Measurements from ENCODE around the gene MIF. TPM values are rescaled to one million over a fixed set of nuclear protein-coding genes. Genes with fewer than 3 reads are reported as not detected.

MIF gene
- total and polyA plus RNA-seq, 4 experiments from 2014 or later = 208 to 1,346 (median 686) TPM

DNA sequence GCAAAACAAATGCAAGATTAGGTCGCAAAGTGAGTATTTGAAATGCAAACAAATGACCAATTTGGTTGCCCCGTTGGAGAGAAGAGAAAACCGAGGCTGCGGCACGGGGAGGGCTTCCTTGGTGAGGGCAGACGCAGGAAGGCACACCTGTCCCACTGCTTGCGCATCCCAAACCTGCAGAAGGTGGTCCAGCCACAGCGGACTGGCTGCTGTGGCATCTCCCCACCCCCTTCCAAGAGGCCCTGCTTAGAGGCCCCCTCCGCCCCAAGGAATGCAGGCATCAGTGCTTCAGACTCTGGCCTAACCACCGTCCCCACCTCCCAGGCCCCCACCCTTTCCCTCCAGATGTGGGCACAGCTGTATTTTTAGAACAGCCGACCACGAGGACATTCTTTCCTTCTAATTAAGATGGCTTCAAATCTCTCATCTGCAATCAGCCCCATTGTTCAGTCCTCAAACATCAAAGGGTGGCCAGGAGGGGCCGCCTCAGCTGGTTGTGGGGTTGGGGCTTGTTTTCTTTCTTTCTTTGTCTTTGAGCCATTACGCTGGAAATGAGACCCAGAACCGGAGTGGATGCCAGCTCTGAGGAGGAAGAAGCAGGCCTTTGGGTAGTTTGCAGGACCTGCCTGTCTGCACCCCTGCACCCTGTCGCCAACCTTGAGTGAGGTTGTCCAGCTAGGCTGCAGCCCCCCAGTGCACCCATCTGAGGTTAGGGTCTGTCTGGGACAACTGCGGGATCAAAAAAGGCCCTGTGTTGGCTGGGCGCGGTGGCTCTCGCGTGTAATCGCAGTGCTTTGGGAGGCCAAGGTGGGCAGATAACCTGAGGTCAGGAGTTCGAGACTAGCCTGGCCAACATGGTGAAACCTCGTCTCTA is 46.0 kb upstream of the MIF start:
- H3K27ac Mint-ChIP-seq = no peak overlapping the region
- Histone ChIP-seq H3K4me3 (ENCODE audit: low read length in 2 of 2) (no peak overlapping the region), H3K9me3 (ENCODE audit: control insufficient read depth in 1 of 2, low read length in 2 of 2) (no peaks in the 10 kb centered on the region), H3K36me3 (ENCODE audit: insufficient read depth, low read length) (no peaks in the 10 kb centered on the region), H3K27me3 (ENCODE audit: insufficient read depth, low read length) (no peaks in the 10 kb centered on the region), H3K4me1 (ENCODE audit: insufficient read depth, low read length) (peaks cover 7% of the 10 kb centered on the region), H3K27ac (ENCODE audit: low read depth, low read length) (no peak overlapping the region)
- H3K4me3 Mint-ChIP-seq = no peak overlapping the region
- no peaks in the 10 kb centered on the region for H3K36me3 Mint-ChIP-seq
- no peak for DNase-seq
- POLR2A ChIA-PET (ENCODE audit: partially characterized antibody) = no interaction called here
- no peaks in the 10 kb centered on the region for H3K27me3 Mint-ChIP-seq
- CTCF ChIA-PET (ENCODE audit: partially characterized antibody) = interaction anchor here (0.7 to 3.5 kb wide), 5 partner anchors 9 to 229 kb away, joined by 3 to 23 read pairs (median 12); partner anchors contain the start of gene SLC2A11
- H3K9me3 Mint-ChIP-seq = no peaks in the 10 kb centered on the region
- intact Hi-C loops (cut with micrococcal nuclease) = loop anchor here (5.0 kb wide), 2 partner anchors 221 to 306 kb away; no protein-coding TSS in a partner anchor
- peaks cover 0 to 4% (median 2%) of the 10 kb centered on the region in 4 donors for H3K4me1 Mint-ChIP-seq

DNA sequence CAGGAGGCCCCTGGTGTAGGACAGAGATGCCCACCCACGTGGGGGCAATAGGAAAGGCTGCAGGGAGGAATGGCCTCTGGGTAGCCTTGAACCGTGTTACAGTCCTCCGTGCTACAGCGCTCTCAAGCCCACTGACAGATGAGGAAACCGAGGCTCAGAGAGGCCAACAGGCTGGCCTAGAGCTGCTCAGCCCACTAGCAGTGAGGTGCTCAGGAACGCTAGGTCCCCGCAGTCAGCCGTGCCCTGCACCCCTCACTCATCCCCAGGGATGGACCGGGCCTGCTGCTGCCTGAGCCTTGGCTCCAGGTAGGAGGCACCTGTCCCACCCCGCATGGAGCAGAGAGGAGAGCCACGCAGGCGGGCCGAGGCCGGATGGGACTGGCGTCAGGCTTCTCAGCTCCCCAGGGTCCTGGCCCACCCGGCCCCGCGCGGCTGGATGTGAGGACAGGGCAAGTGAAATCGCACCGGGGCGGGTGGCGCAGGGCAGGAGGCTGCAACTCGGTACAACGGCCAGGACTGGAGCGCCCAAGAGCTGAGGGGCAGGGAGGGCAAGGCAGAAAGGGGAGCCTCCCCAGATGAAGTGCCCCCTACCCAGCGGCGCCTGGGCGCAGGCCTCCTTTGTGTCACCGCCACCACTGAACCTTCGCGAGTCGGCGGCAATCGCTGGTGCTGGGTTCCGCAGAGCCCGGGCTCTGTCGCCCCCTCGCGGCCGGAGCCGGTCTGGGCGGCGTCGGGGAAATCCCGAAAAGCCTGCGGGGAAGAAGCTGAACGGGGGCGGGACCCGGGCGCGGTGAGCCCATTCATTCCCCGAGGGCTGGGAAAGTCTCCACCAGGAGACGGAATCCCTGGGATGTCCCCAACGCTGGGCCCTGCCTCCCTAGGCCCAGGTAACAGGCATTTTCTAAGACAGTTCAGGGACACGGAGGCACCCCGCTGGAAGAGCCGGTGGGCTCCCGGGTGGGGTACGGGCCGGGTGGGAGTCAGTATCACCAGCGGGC is 44.9 kb upstream of the MIF start:
- Histone ChIP-seq H3K9me3 (ENCODE audit: control insufficient read depth in 1 of 2, low read length in 2 of 2) (no peaks in the 10 kb centered on the region), H3K4me1 (ENCODE audit: insufficient read depth, low read length) (peaks cover 7% of the 10 kb centered on the region), H3K27me3 (ENCODE audit: insufficient read depth, low read length) (no peaks in the 10 kb centered on the region), H3K4me3 (ENCODE audit: low read length in 2 of 2) (no peak overlapping the region), H3K36me3 (ENCODE audit: insufficient read depth, low read length) (no peaks in the 10 kb centered on the region), H3K27ac (ENCODE audit: low read depth, low read length) (no peak overlapping the region)
- intact Hi-C loops (cut with micrococcal nuclease) = loop anchor here (5.0 to 10.0 kb wide), 3 partner anchors 105 to 307 kb away; no protein-coding TSS in a partner anchor
- peak overlapping the region in 1 of 7 donors; percentile 7 for H3K27ac Mint-ChIP-seq
- H3K9me3 Mint-ChIP-seq = no peaks in the 10 kb centered on the region
- H3K4me3 Mint-ChIP-seq = no peak overlapping the region
- CTCF ChIA-PET (ENCODE audit: partially characterized antibody) = interaction anchor here (0.6 to 3.3 kb wide), 21 partner anchors 8 to 310 kb away, joined by 3 to 15 read pairs (median 5); partner anchors contain the start of genes MIF and SLC2A11
- peak; percentile 79 to 86 (median 80) for DNase-seq
- no peaks in the 10 kb centered on the region for H3K27me3 Mint-ChIP-seq
- H3K4me1 Mint-ChIP-seq = peaks cover 0 to 4% (median 2%) of the 10 kb centered on the region in 4 donors
- POLR2A ChIA-PET (ENCODE audit: partially characterized antibody) = interaction anchor here (1.0 to 1.5 kb wide), 3 partner anchors 9 to 155 kb away, joined by 3 to 16 read pairs (median 3); partner anchors contain the start of genes MIF and SLC2A11
- no peaks in the 10 kb centered on the region for H3K36me3 Mint-ChIP-seq

DNA sequence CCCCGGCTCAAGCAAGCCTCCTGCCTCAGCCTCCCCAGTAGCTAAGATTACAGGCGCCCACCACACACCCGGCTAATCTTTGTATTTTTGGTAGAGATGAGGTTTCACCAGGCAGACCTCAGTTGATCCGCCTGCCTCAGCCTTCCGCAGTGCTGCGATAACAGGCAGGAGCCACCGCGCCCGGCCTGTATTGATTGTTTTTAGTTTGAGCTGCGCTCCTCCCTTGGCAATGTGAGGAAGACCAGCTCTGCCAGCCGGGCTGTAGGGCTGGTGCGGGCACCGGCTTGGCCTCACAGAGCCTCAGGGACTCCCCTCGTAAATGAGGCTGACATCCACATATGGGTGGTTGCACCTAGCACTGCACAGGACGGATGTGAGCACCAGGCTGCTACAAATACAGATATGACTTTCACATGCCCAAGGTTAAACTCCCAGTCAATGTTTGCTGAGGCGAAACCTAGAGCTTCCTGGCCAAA is 44.0 kb upstream of the MIF start:
- POLR2A ChIA-PET (ENCODE audit: partially characterized antibody) = interaction anchor here (1.0 to 1.5 kb wide), 3 partner anchors 8 to 156 kb away, joined by 3 to 16 read pairs (median 3); partner anchors contain the start of genes MIF and SLC2A11

DNA sequence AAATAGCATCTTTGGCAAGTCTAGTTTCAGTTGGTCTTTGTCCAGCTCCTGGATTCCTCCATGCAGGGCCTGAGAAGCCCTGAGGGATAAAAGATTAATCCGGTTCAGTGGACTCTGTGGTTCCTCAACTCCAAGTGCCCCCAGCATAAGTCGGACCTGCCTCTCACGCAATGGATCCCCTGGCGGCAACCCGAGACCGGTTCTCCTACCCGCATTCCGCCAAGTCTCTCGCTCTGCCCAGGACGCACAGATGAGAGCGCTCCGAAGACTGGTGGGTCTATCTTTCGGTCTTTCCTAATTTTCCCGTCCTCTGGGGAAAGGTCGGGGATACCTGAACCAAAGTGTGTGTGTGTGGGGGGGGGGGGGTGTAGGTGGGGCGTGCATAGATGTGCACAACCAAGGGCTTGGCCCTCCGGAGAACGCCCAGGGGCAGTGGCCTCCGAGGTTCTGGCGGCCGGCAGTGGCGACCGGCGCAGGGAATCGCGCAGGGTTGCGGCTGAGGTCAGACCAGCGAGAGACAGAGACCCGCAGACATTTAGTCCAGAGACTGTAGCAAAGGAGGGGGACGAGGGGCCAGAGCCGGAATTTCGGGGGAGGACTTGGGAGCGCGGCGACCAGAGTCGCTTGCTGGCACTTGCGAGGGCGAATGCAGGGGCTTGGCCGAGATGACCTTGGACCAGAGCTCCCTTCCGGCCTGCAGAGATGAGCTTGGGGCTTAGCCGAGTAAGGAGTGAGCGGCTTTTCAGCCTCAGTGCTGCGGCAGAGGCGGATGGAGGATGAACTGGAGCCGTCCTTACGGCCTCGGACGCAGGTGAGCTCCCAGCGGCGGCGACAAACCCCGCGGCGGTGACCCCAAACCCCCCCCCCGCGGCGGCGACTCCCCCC is 37.2 kb upstream of the MIF start:
- no peaks in the 10 kb centered on the region for H3K9me3 Mint-ChIP-seq
- CTCF ChIA-PET (ENCODE audit: partially characterized antibody) = interaction anchor here (0.7 to 3.5 kb wide), 8 partner anchors 8 to 229 kb away, joined by 3 to 32 read pairs (median 8); partner anchors contain the start of genes CHCHD10 and MIF
- H3K4me3 Mint-ChIP-seq = peak overlapping the region; percentile 92 to 98 (median 95)
- Histone ChIP-seq H3K4me1 (ENCODE audit: insufficient read depth, low read length) (peaks cover 19% of the 10 kb centered on the region), H3K4me3 (ENCODE audit: low read length in 2 of 2) (peak overlapping the region; percentile 86 to 98), H3K36me3 (ENCODE audit: insufficient read depth, low read length) (no peaks in the 10 kb centered on the region), H3K9me3 (ENCODE audit: control insufficient read depth in 1 of 2, low read length in 2 of 2) (no peaks in the 10 kb centered on the region), H3K27ac (ENCODE audit: low read depth, low read length) (peak overlapping the region; percentile 76), H3K27me3 (ENCODE audit: insufficient read depth, low read length) (no peaks in the 10 kb centered on the region)
- intact Hi-C loops (cut with micrococcal nuclease) = loop anchor here (5.0 to 10.0 kb wide), 2 partner anchors 35 to 98 kb away; partner anchors contain the start of gene MIF
- no peak for DNase-seq
- no peaks in the 10 kb centered on the region for H3K27me3 Mint-ChIP-seq
- POLR2A ChIA-PET (ENCODE audit: partially characterized antibody) = interaction anchor here (0.6 to 3.4 kb wide), 23 partner anchors 7 to 698 kb away, joined by 3 to 73 read pairs (median 5); partner anchors contain the start of genes CABIN1, DERL3, GUCD1 and MIF
- H3K27ac Mint-ChIP-seq = peak overlapping the region; percentile 84 to 94 (median 89)
- H3K36me3 Mint-ChIP-seq = peaks cover 0 to 6% of the 10 kb centered on the region in 2 donors
- H3K4me1 Mint-ChIP-seq = peaks cover 12 to 24% (median 19%) of the 10 kb centered on the region in 4 donors

More for the DNA sequence above, 44.0 kb upstream of the MIF start:
- H3K27ac ChIP-seq (ENCODE audit: low read depth, low read length) = no peak overlapping the region
- Mint-ChIP-seq H3K9me3 (no peaks in the 10 kb centered on the region), H3K27me3 (no peaks in the 10 kb centered on the region), H3K27ac (peak overlapping the region in 2 of 7 donors; percentile 30 to 51), H3K4me3 (no peak overlapping the region), H3K4me1 (peaks cover 0 to 4% (median 2%) of the 10 kb centered on the region in 4 donors), H3K36me3 (no peaks in the 10 kb centered on the region)
- DNase-seq = no peak
- intact Hi-C loops (cut with micrococcal nuclease) = loop anchor here (10.0 kb wide), 1 partner anchor 105 kb away; no protein-coding TSS in a partner anchor
- no peaks in the 10 kb centered on the region for H3K36me3 ChIP-seq (ENCODE audit: insufficient read depth, low read length)
- H3K27me3 ChIP-seq (ENCODE audit: insufficient read depth, low read length) = no peaks in the 10 kb centered on the region
- no peaks in the 10 kb centered on the region for H3K9me3 ChIP-seq (ENCODE audit: control insufficient read depth in 1 of 2, low read length in 2 of 2)
- CTCF ChIA-PET (ENCODE audit: partially characterized antibody) = interaction anchor here (0.6 to 3.3 kb wide), 22 partner anchors 7 to 311 kb away, joined by 3 to 15 read pairs (median 5); partner anchors contain the start of genes MIF and SLC2A11
- no peak overlapping the region for H3K4me3 ChIP-seq (ENCODE audit: low read length in 2 of 2)
- H3K4me1 ChIP-seq (ENCODE audit: insufficient read depth, low read length) = peaks cover 7% of the 10 kb centered on the region

DNA sequence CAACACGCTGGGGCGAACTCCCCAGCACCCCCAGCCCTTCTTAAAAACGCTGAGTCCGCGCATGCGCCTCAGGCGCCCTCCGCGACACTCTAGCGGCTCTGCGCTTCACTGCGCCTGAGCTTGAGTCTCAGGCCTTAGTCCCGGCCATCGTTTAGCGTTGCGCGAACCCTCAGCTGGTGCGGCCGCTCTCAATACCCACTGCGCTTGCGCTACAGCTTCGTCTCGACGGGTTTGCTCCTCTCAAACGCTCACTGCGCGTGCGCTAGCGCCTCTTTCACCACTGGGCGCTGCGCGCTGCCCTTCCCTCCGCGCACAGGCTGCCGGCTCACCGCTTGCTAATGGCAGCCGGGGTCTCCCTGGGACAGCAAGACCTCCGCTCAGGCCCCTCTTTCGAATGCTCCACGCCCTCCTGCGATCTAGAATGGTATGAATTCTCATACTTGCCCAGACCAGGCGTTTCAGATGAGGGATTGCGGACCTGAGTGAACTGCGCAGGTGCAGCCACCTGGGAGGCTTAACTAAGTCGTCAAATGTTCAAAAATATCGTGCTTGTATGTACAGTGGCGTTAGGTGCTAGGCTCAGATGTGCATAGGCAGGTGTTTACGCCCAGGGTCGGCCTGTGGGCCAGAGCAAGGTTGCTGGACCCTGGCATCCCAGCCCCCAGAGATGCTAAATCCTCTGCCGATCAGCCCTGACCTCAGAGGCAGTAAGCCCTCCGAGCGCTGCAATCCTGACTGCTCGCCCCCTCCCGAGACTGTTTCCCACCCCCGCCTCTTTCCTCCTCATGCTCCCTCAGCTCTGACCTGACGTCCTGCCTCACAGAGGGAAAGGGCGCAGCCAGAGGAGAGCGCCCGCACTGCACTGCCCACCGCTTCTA is 36.3 kb upstream of the MIF start, which contains the start of gene SLC2A11:
TSS of gene SLC2A11 (plus strand) at position 270 of the 878 bp plus-strand sequence. CDS start at position 395, 125 bp downstream.
- Histone ChIP-seq H3K27ac (ENCODE audit: low read depth, low read length) (peak within 1 kb of the TSS; percentile 76), H3K4me1 (ENCODE audit: insufficient read depth, low read length) (peaks cover 19% of the 10 kb centered on the region), H3K27me3 (ENCODE audit: insufficient read depth, low read length) (no peaks in the 10 kb centered on the region), H3K36me3 (ENCODE audit: insufficient read depth, low read length) (no peaks in the 10 kb centered on the region), H3K4me3 (ENCODE audit: low read length in 2 of 2) (peak within 1 kb of the TSS; percentile 86 to 98), H3K9me3 (ENCODE audit: control insufficient read depth in 1 of 2, low read length in 2 of 2) (no peaks in the 10 kb centered on the region)
- Mint-ChIP-seq H3K27ac (peak within 1 kb of the TSS; percentile 84 to 94 (median 89)), H3K27me3 (no peaks in the 10 kb centered on the region), H3K4me1 (peaks cover 14 to 24% (median 19%) of the 10 kb centered on the region in 4 donors), H3K9me3 (no peaks in the 10 kb centered on the region), H3K4me3 (peak within 1 kb of the TSS; percentile 92 to 98 (median 95)), H3K36me3 (peaks cover 4 to 6% of the 10 kb centered on the region in 2 donors)
- DNase-seq = peak; percentile 90 to 95 (median 92)
- ChIA-PET POLR2A (ENCODE audit: partially characterized antibody) (interaction anchor here (0.7 to 3.4 kb wide), 23 partner anchors 8 to 698 kb away, joined by 3 to 73 read pairs (median 5); partner anchors contain the start of genes CABIN1, DERL3, GUCD1 and MIF), CTCF (ENCODE audit: partially characterized antibody) (interaction anchor here (0.7 to 3.5 kb wide), 10 partner anchors 8 to 230 kb away, joined by 3 to 32 read pairs (median 8); partner anchors contain the start of genes CHCHD10, MIF and ZNF70)
- intact Hi-C loops (cut with micrococcal nuclease) = loop anchor here (5.0 to 10.0 kb wide), 2 partner anchors 34 to 97 kb away; partner anchors contain the start of gene MIF

All from CD4-positive, alpha-beta memory T cell (primary cell).